ENCODE measurements around the gene GGA1. TPM values are rescaled to one million over a fixed set of nuclear protein-coding genes. Genes with fewer than 3 reads are reported as not detected.

GGA1 gene
- polyA plus RNA-seq, 4 donors: 42.8 to 73.2 (median 56.0) TPM

DNA sequence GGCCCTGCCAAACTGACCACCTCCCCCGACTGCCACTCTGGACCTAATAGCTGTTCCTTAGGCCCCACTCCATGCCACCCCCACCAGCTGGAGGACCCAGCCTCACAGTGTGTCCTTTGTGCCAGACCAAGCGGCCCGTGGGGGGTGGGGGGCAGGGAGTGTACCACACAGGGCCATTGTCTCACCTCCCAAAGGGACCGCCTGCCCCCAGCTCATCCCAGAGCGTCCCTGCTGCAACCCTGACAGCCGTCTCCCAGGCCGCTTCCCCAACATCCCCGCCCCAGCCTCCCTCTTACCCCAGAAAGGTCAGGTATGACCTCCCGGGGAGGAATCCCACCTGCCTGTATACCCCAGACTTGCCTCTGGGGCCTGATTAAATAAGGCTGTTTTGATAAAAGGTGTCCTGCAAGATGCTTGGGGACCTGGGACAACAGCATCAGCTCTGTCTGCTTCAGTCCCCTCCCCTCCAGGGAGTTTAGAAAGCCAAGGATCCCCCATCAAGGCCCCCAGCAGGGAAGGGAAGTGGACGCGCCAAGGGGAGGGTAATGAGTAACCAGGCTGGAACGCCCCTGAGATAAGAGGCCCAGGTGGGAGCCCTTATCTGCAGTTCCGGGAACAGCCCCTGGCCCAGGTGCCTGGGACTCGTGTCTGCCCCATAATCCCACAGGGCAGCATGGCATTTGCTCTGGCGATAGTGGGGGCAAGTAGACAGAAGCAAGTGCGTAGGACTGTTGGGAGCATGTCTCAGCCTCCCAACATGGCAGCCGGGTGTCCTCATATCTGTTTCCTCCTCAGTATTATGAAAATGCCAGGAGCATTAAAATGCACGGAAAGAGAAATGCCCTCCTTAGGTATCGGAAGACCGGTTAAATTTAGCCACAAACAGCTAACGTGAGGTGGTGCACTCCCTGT is 39.4 kb upstream of the GGA1 start:
- H3K9me3 ChIP-seq (ENCODE audit: control insufficient read depth in 2 of 2, insufficient read depth in 1 of 2, low read depth in 1 of 2, low read length in 1 of 2): no peaks in the 10 kb centered on the region
- H3K27me3 ChIP-seq (ENCODE audit: control insufficient read depth in 3 of 3, insufficient read depth in 3 of 3, low read length in 3 of 3): no peaks in the 10 kb centered on the region
- WGBS, 3 donors: 17 to 55% (median 31%) methylated on average over 21 of the region's 21 CpGs
- FAIRE-seq (no peak), DNase-seq (peak; percentile 96)
- peaks cover 0 to 90% (median 0%) of the 10 kb centered on the region in 3 donors for H3K36me3 ChIP-seq (ENCODE audit: control insufficient read depth in 3 of 3, insufficient read depth in 2 of 3, low read depth in 1 of 3, low read length in 3 of 3)
- H3K27ac ChIP-seq (ENCODE audit: low read depth in 1 of 3, low read length in 2 of 3): peak overlapping the region; percentile 83 to 95 (median 84)
- peaks cover 1 to 66% (median 1%) of the 10 kb centered on the region in 3 donors for H3K4me1 ChIP-seq (ENCODE audit: control insufficient read depth in 3 of 3, insufficient read depth in 2 of 3, low read depth in 1 of 3, low read length in 2 of 3)
- no peak overlapping the region for H3K4me3 ChIP-seq (ENCODE audit: low read depth in 1 of 3, low read length in 3 of 3)

DNA sequence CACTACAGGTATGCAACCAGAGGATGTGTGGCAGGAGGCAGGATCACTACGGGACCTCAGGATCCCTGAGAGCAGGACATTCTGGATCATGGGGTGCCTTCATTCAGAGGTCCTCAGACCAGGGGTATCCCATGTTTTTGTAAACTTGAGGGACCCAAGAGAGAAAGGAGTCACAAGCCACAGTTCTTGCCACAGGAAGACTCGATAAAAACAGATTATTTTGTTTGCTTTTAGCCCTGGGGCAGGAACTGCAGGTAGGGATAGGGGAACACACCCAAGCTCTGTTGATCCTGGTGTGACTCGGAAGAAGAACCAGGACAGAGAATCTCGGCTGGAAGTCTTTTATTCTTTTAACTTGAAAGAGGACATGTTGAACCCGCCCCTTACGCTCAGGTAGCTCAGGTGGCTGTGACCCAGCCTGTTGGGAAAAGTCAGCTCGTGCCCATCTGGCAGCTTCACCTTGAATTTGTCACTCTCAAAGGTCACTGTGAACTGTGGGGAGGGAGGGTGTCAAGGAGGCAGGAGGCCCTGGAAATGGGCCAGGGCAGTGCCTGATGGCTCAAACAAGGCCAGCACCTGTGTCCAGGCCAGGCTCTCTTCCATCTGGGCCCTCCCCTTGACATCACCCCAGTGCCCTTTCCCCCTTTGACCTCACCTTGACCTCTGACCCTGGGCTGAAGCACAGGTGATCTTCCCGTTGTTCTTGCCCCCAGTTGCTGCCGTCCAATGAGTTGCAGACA is 38.5 kb upstream of the GGA1 start:
- DNase-seq (peak; percentile 69 to 91), FAIRE-seq (no peak)
- Histone ChIP-seq H3K36me3 (ENCODE audit: control insufficient read depth in 3 of 3, insufficient read depth in 2 of 3, low read depth in 1 of 3, low read length in 3 of 3) (peaks cover 0 to 89% (median 0%) of the 10 kb centered on the region in 3 donors), H3K4me1 (ENCODE audit: control insufficient read depth in 3 of 3, insufficient read depth in 2 of 3, low read depth in 1 of 3, low read length in 2 of 3) (peaks cover 0 to 70% (median 1%) of the 10 kb centered on the region in 3 donors), H3K9me3 (ENCODE audit: control insufficient read depth in 2 of 2, insufficient read depth in 1 of 2, low read depth in 1 of 2, low read length in 1 of 2) (no peaks in the 10 kb centered on the region), H3K27ac (ENCODE audit: low read depth in 1 of 3, low read length in 2 of 3) (peak overlapping the region; percentile 83 to 95 (median 84)), H3K27me3 (ENCODE audit: control insufficient read depth in 3 of 3, insufficient read depth in 3 of 3, low read length in 3 of 3) (no peaks in the 10 kb centered on the region), H3K4me3 (ENCODE audit: low read depth in 1 of 3, low read length in 3 of 3) (no peak overlapping the region)
- 12 to 46% (median 20%) methylated on average over 9 of the region's 9 CpGs for WGBS, 3 donors

DNA sequence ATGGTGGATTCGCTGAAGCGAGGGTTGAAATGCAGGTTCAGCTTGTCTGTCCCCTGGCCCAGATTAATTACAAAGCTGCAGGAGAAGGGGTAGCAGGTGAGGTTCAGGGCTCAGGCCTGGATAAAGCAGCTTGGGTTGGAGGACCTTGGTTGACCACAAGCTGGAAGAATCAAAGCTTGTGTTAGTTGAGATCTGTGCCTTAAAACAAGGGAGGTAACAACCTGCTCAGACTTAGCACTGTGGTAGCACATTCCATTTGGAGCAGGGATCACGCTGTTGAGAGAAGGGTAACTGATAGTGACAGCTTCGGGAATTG is 38.0 kb upstream of the GGA1 start:
- FAIRE-seq: no peak
- no peak for DNase-seq

DNA sequence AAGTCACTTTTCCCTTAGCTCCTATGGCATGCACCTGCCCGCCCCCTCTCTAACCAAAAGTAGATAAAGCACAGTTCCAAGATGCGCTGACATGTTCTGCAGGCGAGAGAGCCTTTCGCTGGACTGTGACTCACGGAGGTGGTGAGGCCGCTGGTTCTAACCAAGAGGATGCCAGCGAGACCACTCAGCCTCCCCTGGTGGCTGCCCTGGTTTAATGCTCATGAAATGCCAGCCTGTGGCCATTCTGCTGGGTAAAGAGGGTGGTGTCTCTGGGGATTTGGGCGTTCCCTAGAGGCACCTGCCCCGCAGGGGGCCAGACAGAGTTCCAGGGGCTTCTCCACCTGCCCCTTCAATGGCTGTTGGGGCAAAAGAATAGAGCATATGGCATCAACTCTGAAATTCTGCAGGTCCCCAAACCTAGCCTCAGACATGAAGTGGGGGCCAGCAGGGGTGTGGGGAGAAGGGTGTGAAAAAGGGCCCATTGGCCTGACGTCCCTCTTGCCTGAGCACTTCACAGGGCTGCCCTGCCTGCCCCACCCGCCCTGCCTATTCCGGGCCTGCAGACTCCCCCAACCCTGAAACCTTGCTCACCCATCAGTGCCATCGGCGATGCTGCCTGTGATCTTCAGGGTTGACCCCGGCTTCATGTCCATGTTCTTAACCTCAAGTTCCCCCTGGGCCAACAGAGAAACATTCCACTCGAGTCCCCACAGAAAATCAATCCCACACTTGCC is 37.2 kb upstream of the GGA1 start:
- Histone ChIP-seq H3K36me3 (ENCODE audit: control insufficient read depth in 3 of 3, insufficient read depth in 2 of 3, low read depth in 1 of 3, low read length in 3 of 3) (peaks cover 0 to 89% (median 0%) of the 10 kb centered on the region in 3 donors), H3K27me3 (ENCODE audit: control insufficient read depth in 3 of 3, insufficient read depth in 3 of 3, low read length in 3 of 3) (no peaks in the 10 kb centered on the region), H3K4me1 (ENCODE audit: control insufficient read depth in 3 of 3, insufficient read depth in 2 of 3, low read depth in 1 of 3, low read length in 2 of 3) (peaks cover 0 to 73% (median 1%) of the 10 kb centered on the region in 3 donors), H3K27ac (ENCODE audit: low read depth in 1 of 3, low read length in 2 of 3) (peak overlapping the region in 2 of 3 donors; percentile 83 to 84), H3K9me3 (ENCODE audit: control insufficient read depth in 2 of 2, insufficient read depth in 1 of 2, low read depth in 1 of 2, low read length in 1 of 2) (no peaks in the 10 kb centered on the region), H3K4me3 (ENCODE audit: low read depth in 1 of 3, low read length in 3 of 3) (no peak overlapping the region)
- FAIRE-seq (no peak), DNase-seq (peak in 1 of 2 donors; percentile 30)
- 69 to 78% (median 74%) methylated on average over 15 to 16 of the region's 16 CpGs for WGBS, 3 donors

More for the DNA sequence above, 38.0 kb upstream of the GGA1 start:
- no peaks in the 10 kb centered on the region for H3K9me3 ChIP-seq (ENCODE audit: control insufficient read depth in 2 of 2, insufficient read depth in 1 of 2, low read depth in 1 of 2, low read length in 1 of 2)
- 28 to 65% (median 42%) methylated on average over 4 of the region's 4 CpGs for WGBS, 3 donors
- no peak overlapping the region for H3K4me3 ChIP-seq (ENCODE audit: low read depth in 1 of 3, low read length in 3 of 3)
- peaks cover 0 to 91% (median 0%) of the 10 kb centered on the region in 3 donors for H3K36me3 ChIP-seq (ENCODE audit: control insufficient read depth in 3 of 3, insufficient read depth in 2 of 3, low read depth in 1 of 3, low read length in 3 of 3)
- H3K4me1 ChIP-seq (ENCODE audit: control insufficient read depth in 3 of 3, insufficient read depth in 2 of 3, low read depth in 1 of 3, low read length in 2 of 3): peaks cover 0 to 72% (median 1%) of the 10 kb centered on the region in 3 donors
- peak overlapping the region; percentile 83 to 95 (median 84) for H3K27ac ChIP-seq (ENCODE audit: low read depth in 1 of 3, low read length in 2 of 3)
- no peaks in the 10 kb centered on the region for H3K27me3 ChIP-seq (ENCODE audit: control insufficient read depth in 3 of 3, insufficient read depth in 3 of 3, low read length in 3 of 3)

DNA sequence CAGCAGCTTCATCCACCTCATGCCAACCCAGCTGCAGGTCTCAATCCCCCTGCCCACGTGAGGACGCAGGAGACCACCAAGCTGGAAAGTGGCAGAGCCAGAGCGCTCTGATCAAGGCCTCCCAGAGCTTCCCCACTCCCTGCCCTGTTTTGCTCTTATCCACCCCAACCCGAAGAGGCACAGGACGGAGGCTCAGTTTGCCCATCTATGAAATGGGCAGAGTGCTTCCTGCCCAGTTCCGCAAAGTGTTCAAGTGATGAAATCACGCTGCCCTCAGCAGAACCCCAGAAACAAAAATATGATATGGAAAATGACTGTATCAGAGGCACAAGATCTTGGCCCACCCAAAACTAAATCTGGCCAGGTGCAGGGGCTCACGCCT is 36.7 kb upstream of the GGA1 start:
- no peak for DNase-seq
- WGBS, 3 donors: 93 to 96% (median 94%) methylated on average over 8 of the region's 8 CpGs
- no peak for FAIRE-seq

DNA sequence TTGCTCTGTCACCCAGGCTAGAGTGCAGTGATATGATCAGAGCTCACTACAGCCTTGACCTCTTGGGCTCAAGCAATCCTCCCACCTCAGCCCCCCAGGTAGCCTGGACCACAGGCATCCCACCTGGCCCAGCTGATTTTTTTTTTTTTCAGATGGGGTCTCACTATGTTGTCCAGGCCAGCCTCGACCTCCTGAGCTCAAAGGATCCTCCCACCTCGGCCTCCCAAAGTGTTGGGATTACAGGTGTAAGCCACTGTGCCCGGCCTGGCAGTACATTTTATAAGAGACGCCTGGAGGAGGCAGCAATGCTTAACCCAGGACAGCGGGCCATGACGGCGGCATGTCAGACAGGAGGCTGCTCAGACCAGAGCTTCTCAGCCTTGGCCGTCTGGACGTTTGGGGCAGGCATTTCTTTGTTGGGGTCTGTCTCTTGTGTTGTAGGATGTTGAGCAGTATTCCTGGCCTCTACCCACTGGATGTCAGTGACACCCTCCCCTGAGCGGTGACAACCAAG is 33.1 kb upstream of the GGA1 start:
- 86 to 91% (median 89%) methylated on average over 10 of the region's 10 CpGs for WGBS, 3 donors
- Histone ChIP-seq H3K36me3 (ENCODE audit: control insufficient read depth in 3 of 3, insufficient read depth in 2 of 3, low read depth in 1 of 3, low read length in 3 of 3) (peaks cover 0 to 57% (median 0%) of the 10 kb centered on the region in 3 donors), H3K27me3 (ENCODE audit: control insufficient read depth in 3 of 3, insufficient read depth in 3 of 3, low read length in 3 of 3) (no peaks in the 10 kb centered on the region), H3K4me1 (ENCODE audit: control insufficient read depth in 3 of 3, insufficient read depth in 2 of 3, low read depth in 1 of 3, low read length in 2 of 3) (peaks cover 0 to 55% (median 2%) of the 10 kb centered on the region in 3 donors), H3K4me3 (ENCODE audit: low read depth in 1 of 3, low read length in 3 of 3) (no peak overlapping the region), H3K27ac (ENCODE audit: low read depth in 1 of 3, low read length in 2 of 3) (peak overlapping the region in 1 of 3 donors; percentile 44), H3K9me3 (ENCODE audit: control insufficient read depth in 2 of 2, insufficient read depth in 1 of 2, low read depth in 1 of 2, low read length in 1 of 2) (no peaks in the 10 kb centered on the region)
- DNase-seq: no peak
- FAIRE-seq: no peak

More for the DNA sequence above, 36.7 kb upstream of the GGA1 start:
- Histone ChIP-seq H3K27me3 (ENCODE audit: control insufficient read depth in 3 of 3, insufficient read depth in 3 of 3, low read length in 3 of 3) (no peaks in the 10 kb centered on the region), H3K36me3 (ENCODE audit: control insufficient read depth in 3 of 3, insufficient read depth in 2 of 3, low read depth in 1 of 3, low read length in 3 of 3) (peaks cover 0 to 87% (median 0%) of the 10 kb centered on the region in 3 donors), H3K4me3 (ENCODE audit: low read depth in 1 of 3, low read length in 3 of 3) (no peak overlapping the region), H3K27ac (ENCODE audit: low read depth in 1 of 3, low read length in 2 of 3) (peak overlapping the region in 1 of 3 donors; percentile 20), H3K4me1 (ENCODE audit: control insufficient read depth in 3 of 3, insufficient read depth in 2 of 3, low read depth in 1 of 3, low read length in 2 of 3) (peaks cover 0 to 74% (median 1%) of the 10 kb centered on the region in 3 donors), H3K9me3 (ENCODE audit: control insufficient read depth in 2 of 2, insufficient read depth in 1 of 2, low read depth in 1 of 2, low read length in 1 of 2) (no peaks in the 10 kb centered on the region)

DNA sequence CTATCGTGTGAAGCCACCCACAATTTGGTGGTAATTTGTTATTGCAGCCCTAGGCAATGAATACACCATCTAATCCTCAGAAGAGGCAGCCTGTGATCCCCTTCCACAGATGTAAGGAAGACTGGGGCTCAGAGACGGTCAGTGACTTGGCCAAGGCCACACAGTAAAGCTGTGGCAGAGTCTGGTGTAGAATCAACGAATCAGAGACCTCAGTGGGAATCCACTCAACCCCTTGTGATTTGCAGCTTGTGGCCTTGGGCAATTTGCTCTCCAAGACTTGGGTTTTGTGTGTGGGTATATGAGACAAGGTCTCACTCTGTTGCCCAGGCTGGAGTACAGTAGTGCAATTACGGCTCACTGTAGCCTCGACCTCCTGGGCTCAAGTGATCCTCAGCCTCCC is 30.6 kb upstream of the GGA1 start:
- no peaks in the 10 kb centered on the region for H3K9me3 ChIP-seq (ENCODE audit: control insufficient read depth in 2 of 2, insufficient read depth in 1 of 2, low read depth in 1 of 2, low read length in 1 of 2)
- no peak for FAIRE-seq
- peak overlapping the region in 1 of 3 donors; percentile 52 for H3K4me3 ChIP-seq (ENCODE audit: low read depth in 1 of 3, low read length in 3 of 3)
- H3K27ac ChIP-seq (ENCODE audit: low read depth in 1 of 3, low read length in 2 of 3): peak overlapping the region in 1 of 3 donors; percentile 69
- peaks cover 0 to 35% (median 0%) of the 10 kb centered on the region in 3 donors for H3K36me3 ChIP-seq (ENCODE audit: control insufficient read depth in 3 of 3, insufficient read depth in 2 of 3, low read depth in 1 of 3, low read length in 3 of 3)
- H3K4me1 ChIP-seq (ENCODE audit: control insufficient read depth in 3 of 3, insufficient read depth in 2 of 3, low read depth in 1 of 3, low read length in 2 of 3): peaks cover 0 to 63% (median 2%) of the 10 kb centered on the region in 3 donors
- DNase-seq: no peak
- no peaks in the 10 kb centered on the region for H3K27me3 ChIP-seq (ENCODE audit: control insufficient read depth in 3 of 3, insufficient read depth in 3 of 3, low read length in 3 of 3)
- 74 to 87% (median 77%) methylated on average over 5 of the region's 5 CpGs for WGBS, 3 donors
